PC-3 (cell line): ENCODE measurements around the gene AFG1L. TPM values are rescaled to one million over a fixed set of nuclear protein-coding genes. Genes with fewer than 3 reads are reported as not detected.

Experiments used
- ATAC-seq: fragments of 200-7000 bp; cut with Tn5 transposase; 2 replicates; pipeline ENCODE4 v1.9.1; 2020; ENCODE audit warnings: mild to moderate bottlenecking, moderate library complexity
- BruUV-seq: library from RNA; stranded (reverse); fragments of 400-500 nt; replicated peaks from 2 replicates; lab custom pipeline; 2021; lab: Mats Ljungman, UMichigan
- CTCF ChIA-PET: fragments of 300-600 bp; sonication (Branson Sonifier 250); formaldehyde crosslinking; loops from one replicate; lab custom pipeline; 2022; ENCODE audit warnings: antibody characterized with exemption; lab: Charles Lee
- POLR2A ChIA-PET: fragments of 300-600 bp; sonication (Branson Sonifier 250); formaldehyde crosslinking; loops from one replicate; lab custom pipeline; 2022; ENCODE audit warnings: antibody characterized with exemption; ENCODE audit not compliant: unreplicated experiment; lab: Charles Lee
- DNase-seq: peaks from one replicate; pipeline ENCODE4 v3.0.0-alpha.2; 2015
- H2AFZ ChIP-seq: fragments of 300-600 bp; sonication (generic); 2 replicates; pipeline ENCODE4 v1.6.0; 2016; ENCODE audit warnings: antibody characterized with exemption, low read length
- H3F3A ChIP-seq: fragments of 300-600 bp; sonication (generic); one replicate; pipeline ENCODE4 v1.6.0; 2017; ENCODE audit warnings: antibody characterized with exemption, low read length, control low read depth, mild to moderate bottlenecking; ENCODE audit not compliant: unreplicated experiment
- H3K27ac ChIP-seq: fragments of 300-600 bp; sonication (generic); 2 replicates; pipeline ENCODE4 v1.5.1; 2016; ENCODE audit warnings: mild to moderate bottlenecking, low read length
- H3K27me3 ChIP-seq: fragments of 300-600 bp; sonication (generic); 2 replicates; pipeline ENCODE4 v1.6.1; 2016; ENCODE audit warnings: low read length, mixed read lengths
- H3K36me3 ChIP-seq: fragments of 300-600 bp; sonication (generic); 2 replicates; pipeline ENCODE4 v1.6.1; 2016; ENCODE audit warnings: low read depth, mixed run types, low read length, mixed read lengths
- H3K4me1 ChIP-seq: fragments of 300-600 bp; sonication (generic); 2 replicates; pipeline ENCODE4 v1.5.1; 2016; ENCODE audit warnings: low read length; ENCODE audit not compliant: insufficient read depth
- H3K4me2 ChIP-seq: fragments of 300-600 bp; sonication (generic); 2 replicates; pipeline ENCODE4 v1.6.0; 2016; ENCODE audit warnings: low read length
- H3K4me3 ChIP-seq: fragments of 300-600 bp; sonication (generic); 2 replicates; pipeline ENCODE4 v1.5.1; 2016; ENCODE audit warnings: mild to moderate bottlenecking, low read length, mixed read lengths
- H3K79me2 ChIP-seq: fragments of 300-600 bp; sonication (generic); 2 replicates; pipeline ENCODE4 v1.6.1; 2017; ENCODE audit warnings: low read length, mixed read lengths
- H3K9ac ChIP-seq: fragments of 300-600 bp; sonication (generic); 2 replicates; pipeline ENCODE4 v1.6.0; 2016; ENCODE audit warnings: mild to moderate bottlenecking, low read length
- H3K9me2 ChIP-seq: fragments of 300-600 bp; sonication (generic); replicated peaks from 2 replicates; pipeline ENCODE4 v1.6.1; 2016; ENCODE audit warnings: mixed run types, low read length, mixed read lengths
- H3K9me3 ChIP-seq: fragments of 300-600 bp; sonication (generic); 2 replicates; pipeline ENCODE4 v1.6.1; 2016; ENCODE audit warnings: low read length, mixed read lengths
- H4K20me1 ChIP-seq: fragments of 300-600 bp; sonication (generic); 2 replicates; pipeline ENCODE4 v1.6.1; 2016; ENCODE audit warnings: low read length, mixed read lengths
- EZH2 ChIP-seq: fragments of 300-600 bp; sonication (generic); IDR thresholded peaks from one replicate; pipeline ENCODE4 v1.6.1; 2017; ENCODE audit warnings: antibody characterized with exemption, mild to moderate bottlenecking, low read length; ENCODE audit not compliant: unreplicated experiment
- EZH2phosphoT487 ChIP-seq: fragments of 300-600 bp; sonication (generic); IDR thresholded peaks from 2 replicates; pipeline ENCODE4 v1.6.1; 2018; ENCODE audit warnings: mild to moderate bottlenecking, antibody characterized with exemption, low read length, borderline replicate concordance
- intact Hi-C: fragments of 100-400 bp; cut with micrococcal nuclease; formaldehyde crosslinking; loops from 2 replicates; pipeline ENCODE4 v1.9.0; 2023
- total RNA-seq: library from RNA; depleted of rRNA; stranded (reverse); fragments of >200 nt; gene quantifications from 2 replicates; pipeline ENCODE4 v1.2.3, GENCODE V29; 2014
- TF ChIP-seq, protein P1 (sequence below): fragments of 300-600 bp; sonication (generic); conservative IDR thresholded peaks from 2 replicates; pipeline ENCODE4 v1.5.1; 2017; ENCODE audit warnings: antibody characterized with exemption, low read depth, mild to moderate bottlenecking, low read length

The AFG1L gene
- total RNA-seq, 1 experiment from 2014 or later = 3.6 TPM

GRCh38 chr6:108556250-108556649 is 261.4 kb downstream of the AFG1L start:
- ChIA-PET POLR2A (interaction anchor here (0.6 kb wide), 1 partner anchor 292 kb away, joined by 4 read pairs; the partner anchor contains the start of gene ARMC2), CTCF (no interaction called here)
- no peak overlapping the region for H3K9ac ChIP-seq
- peaks cover 11% of the 10 kb centered on the region; the same call in 1 of the 2 replicates for H3K79me2 ChIP-seq
- H3K4me3 ChIP-seq = no peak overlapping the region
- no peak overlapping the region for H3K4me2 ChIP-seq
- H2AFZ ChIP-seq = no peak overlapping the region
- intact Hi-C loops = loop anchor here (5.0 kb wide), 2 partner anchors 181 to 516 kb away; no protein-coding TSS in a partner anchor
- H3K27me3 ChIP-seq = no peaks in the 10 kb centered on the region
- H3K27ac ChIP-seq = no peak overlapping the region
- H4K20me1 ChIP-seq = no peaks in the 10 kb centered on the region
- no peaks in the 10 kb centered on the region for H3K9me2 ChIP-seq
- peaks cover 10% of the 10 kb centered on the region for H3K4me1 ChIP-seq
- no peaks in the 10 kb centered on the region for H3F3A ChIP-seq
- no peaks in the 10 kb centered on the region for H3K36me3 ChIP-seq
- ATAC-seq (no peak), DNase-seq (no peak)
- TF ChIP-seq EZH2phosphoT487 (no peak), EZH2 (no peak)
- TF ChIP-seq, protein P1, sequence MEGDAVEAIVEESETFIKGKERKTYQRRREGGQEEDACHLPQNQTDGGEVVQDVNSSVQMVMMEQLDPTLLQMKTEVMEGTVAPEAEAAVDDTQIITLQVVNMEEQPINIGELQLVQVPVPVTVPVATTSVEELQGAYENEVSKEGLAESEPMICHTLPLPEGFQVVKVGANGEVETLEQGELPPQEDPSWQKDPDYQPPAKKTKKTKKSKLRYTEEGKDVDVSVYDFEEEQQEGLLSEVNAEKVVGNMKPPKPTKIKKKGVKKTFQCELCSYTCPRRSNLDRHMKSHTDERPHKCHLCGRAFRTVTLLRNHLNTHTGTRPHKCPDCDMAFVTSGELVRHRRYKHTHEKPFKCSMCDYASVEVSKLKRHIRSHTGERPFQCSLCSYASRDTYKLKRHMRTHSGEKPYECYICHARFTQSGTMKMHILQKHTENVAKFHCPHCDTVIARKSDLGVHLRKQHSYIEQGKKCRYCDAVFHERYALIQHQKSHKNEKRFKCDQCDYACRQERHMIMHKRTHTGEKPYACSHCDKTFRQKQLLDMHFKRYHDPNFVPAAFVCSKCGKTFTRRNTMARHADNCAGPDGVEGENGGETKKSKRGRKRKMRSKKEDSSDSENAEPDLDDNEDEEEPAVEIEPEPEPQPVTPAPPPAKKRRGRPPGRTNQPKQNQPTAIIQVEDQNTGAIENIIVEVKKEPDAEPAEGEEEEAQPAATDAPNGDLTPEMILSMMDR = no peak
- no peaks in the 10 kb centered on the region for H3K9me3 ChIP-seq
- no TSS peak for BruUV-seq

- Histone ChIP-seq H4K20me1 (0 out of 2 replicates have a peak, but pooled peaks cover 4% of the 10 kb centered on the region), H3K27ac (no peak overlapping the region), H3K4me2 (peak overlapping the region; percentile 89), H3F3A (no peaks in the 10 kb centered on the region), H3K9me2 (no peaks in the 10 kb centered on the region), H3K4me3 (peak overlapping the region; percentile 67), H3K9ac (peak overlapping the region; percentile 35; the same call in 1 of the 2 replicates), H3K9me3 (no peaks in the 10 kb centered on the region), H3K79me2 (peaks cover 17% of the 10 kb centered on the region), H2AFZ (peak overlapping the region; percentile 80), H3K36me3 (no peaks in the 10 kb centered on the region), H3K27me3 (no peaks in the 10 kb centered on the region), H3K4me1 (peaks cover 10% of the 10 kb centered on the region)
- TF ChIP-seq EZH2 = no peak
- TF ChIP-seq, protein P1 = no peak
- no peak for TF ChIP-seq EZH2phosphoT487
- POLR2A ChIA-PET = no interaction called here
- intact Hi-C loops = loop anchor here (5.0 kb wide), 2 partner anchors 180 to 515 kb away; no protein-coding TSS in a partner anchor
- CTCF ChIA-PET = no interaction called here
- DNase-seq = peak; percentile 9
- ATAC-seq = no peak
- no TSS peak for BruUV-seq
Measured at GRCh38 chr6:108556866-108557493, 262.1 kb downstream of the AFG1L start.
